Measurements from ENCODE around the gene PIKFYVE.
"Not testable (repeated sequence)": the region's sequence is repeated elsewhere in the genome, so short reads cannot be mapped to it uniquely, and the experiment has no call there.

The PIKFYVE gene

DNA sequence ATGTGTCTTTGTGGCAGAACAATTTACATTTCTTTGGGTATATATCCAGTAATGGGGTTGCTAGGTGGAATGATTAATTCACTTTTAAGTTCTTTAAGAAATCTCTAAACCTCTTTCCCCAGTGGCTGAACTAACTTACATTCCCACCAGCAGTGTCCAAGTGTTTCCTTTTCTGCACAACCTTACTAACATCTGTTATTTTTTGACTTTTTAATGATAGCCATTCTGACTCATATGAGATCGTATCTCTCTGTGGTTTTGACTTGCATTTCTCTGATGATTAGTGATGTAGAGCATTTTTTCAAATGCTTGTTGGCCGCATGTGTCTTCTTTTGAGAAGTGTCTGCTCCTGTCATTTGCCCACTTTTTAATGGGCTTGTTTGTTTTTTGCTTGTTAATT lies 97.4 kb downstream of the PIKFYVE start:
- no peak for DNase-seq (ENCODE audit: low spot score)

GRCh38 chr2:208366215-208367127 lies 100.4 kb downstream of the PIKFYVE start:
- DNase-seq (ENCODE audit: low spot score) = no peak

DNA sequence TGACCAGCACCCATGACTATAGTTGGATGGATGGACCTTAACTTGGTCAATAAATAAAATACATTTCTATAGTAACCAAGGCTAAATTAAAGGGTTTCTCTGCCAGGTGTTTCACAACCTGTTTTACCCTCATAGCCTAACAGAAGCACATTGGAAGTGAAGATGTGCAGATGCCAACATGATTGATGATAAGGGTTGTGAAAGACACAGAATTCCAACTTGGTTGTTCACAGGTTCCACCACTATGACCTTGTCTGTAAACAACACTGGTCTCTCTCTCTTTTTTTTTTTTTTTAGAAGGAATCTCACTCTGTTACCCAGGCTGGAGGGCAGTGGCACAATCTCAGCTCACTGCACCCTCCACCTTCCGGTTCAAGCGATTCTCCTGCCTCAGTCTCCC lies 103.0 kb downstream of the PIKFYVE start:
- DNase-seq (ENCODE audit: low spot score) = no peak

GRCh38 chr2:208370881-208371633 lies 105.0 kb downstream of the PIKFYVE start:
- DNase-seq (ENCODE audit: low spot score) = peak; percentile 24

DNA sequence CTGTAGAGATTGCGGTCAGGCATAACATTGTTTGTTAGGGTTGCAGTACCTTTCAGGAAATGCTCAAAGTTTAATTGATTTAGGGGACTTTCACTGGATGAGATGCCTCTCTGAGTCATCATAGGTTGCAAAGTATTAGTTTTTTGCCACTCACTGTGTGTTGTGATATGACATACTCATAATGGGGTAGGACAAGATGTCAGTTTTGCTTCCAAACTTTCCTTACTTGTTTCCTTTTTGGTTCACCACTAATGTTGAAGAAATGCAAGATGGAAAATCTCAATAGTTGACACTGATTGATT lies 105.5 kb downstream of the PIKFYVE start:
- no peak for DNase-seq (ENCODE audit: low spot score)

- DNase-seq (ENCODE audit: low spot score) = peak; percentile 48
These were observed 107.5 kb downstream of the PIKFYVE start for GRCh38 chr2:208373460-208374089.

GRCh38 chr2:208375491-208376068 lies 109.5 kb downstream of the PIKFYVE start:
- DNase-seq (ENCODE audit: low spot score) = no peak

DNA sequence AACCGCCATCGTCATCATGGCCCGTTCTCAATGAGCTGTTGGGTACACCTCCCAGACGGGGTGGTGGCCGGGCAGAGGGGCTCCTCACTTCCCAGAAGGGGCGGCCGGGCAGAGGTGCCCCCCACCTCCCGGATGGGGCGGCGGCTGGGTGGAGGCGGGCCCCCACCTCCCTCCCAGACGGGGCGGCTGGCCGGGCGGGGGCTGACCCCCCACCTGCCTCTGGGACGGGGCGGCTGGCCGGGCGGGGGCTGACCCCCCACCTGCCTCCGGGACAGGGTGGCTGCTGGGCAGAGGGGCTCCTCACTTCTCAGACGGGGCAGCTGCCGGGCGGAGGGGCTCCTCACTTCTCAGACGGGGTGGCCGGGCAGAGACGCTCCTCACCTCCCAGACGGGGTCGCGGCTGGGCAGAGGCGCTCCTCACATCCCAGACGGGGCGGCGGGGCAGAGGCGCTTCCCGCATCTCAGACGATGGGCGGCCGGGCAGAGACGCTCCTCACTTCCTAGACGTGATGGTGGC lies 111.3 kb downstream of the PIKFYVE start:
- not testable (repeated sequence) for DNase-seq (ENCODE audit: low spot score)

DNA sequence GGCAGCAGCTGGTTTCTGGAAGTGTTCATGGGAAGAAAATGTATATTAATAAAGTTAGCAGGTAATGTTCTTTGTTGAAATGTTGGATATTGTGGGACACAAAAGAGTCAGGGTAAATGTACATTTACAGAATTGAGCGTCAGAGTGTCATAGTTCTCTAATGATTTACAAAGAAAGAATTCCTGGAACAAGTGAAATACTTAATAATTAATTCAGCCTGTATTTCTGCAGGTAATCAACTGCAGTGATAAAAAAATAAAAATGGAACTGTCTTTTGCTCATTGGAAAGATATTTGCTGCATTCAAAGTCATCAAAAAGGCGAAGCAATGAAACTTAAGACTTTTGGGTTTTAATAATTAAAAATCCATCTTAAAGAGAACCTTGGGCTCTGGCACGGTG lies 113.1 kb downstream of the PIKFYVE start:
- no peak for DNase-seq (ENCODE audit: low spot score)

- DNase-seq (ENCODE audit: low spot score) = no peak
These were observed 118.6 kb downstream of the PIKFYVE start for GRCh38 chr2:208384637-208385036.

- no peak for DNase-seq (ENCODE audit: low spot score)
These were observed 120.5 kb downstream of the PIKFYVE start for GRCh38 chr2:208386541-208386940.

DNA sequence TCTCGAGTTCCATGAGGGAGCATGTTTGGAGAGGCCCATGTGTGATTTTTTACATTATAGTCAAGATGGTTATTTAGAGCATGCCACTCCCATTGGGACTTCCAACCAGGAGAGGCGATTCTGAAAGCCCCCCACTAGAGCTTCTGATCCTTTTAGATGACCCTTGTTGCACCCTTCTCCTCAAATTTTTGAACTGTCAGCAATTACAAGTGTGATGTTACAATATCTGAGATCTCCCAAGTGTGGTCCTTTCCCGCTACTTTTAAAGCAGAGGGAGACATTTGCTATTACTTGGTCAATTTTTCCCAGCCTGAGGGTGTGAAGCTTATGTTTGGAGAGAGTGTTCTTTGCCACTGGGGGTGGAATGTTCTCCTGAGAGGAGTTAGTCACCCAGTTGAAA lies 123.9 kb downstream of the PIKFYVE start:
- no peak for DNase-seq (ENCODE audit: low spot score)

DNA sequence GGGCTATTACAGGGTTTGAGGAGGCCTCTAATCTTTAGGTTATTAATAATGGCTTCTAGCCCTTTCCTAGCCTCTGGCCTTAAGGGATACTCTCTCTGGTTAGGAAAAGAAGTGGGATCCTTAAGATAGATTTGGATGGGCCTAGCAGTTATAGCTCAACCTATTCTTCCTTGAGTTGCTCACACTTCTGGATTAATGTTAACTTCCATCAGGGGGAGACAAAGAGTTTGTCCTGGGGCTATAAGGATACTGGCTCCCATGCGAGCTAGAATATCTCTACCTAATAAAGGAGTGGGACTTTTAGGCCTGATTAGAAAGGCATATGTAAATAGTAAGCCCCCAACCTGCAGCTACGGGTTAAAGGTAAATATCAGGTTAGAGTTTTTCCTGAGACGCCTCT lies 126.2 kb downstream of the PIKFYVE start:
- no peak for DNase-seq (ENCODE audit: low spot score)

GRCh38 chr2:208396796-208397195 lies 130.7 kb downstream of the PIKFYVE start:
- not testable (repeated sequence) for DNase-seq (ENCODE audit: low spot score)

GRCh38 chr2:208399201-208399600 lies 133.1 kb downstream of the PIKFYVE start:
- no peak for DNase-seq (ENCODE audit: low spot score)

DNA sequence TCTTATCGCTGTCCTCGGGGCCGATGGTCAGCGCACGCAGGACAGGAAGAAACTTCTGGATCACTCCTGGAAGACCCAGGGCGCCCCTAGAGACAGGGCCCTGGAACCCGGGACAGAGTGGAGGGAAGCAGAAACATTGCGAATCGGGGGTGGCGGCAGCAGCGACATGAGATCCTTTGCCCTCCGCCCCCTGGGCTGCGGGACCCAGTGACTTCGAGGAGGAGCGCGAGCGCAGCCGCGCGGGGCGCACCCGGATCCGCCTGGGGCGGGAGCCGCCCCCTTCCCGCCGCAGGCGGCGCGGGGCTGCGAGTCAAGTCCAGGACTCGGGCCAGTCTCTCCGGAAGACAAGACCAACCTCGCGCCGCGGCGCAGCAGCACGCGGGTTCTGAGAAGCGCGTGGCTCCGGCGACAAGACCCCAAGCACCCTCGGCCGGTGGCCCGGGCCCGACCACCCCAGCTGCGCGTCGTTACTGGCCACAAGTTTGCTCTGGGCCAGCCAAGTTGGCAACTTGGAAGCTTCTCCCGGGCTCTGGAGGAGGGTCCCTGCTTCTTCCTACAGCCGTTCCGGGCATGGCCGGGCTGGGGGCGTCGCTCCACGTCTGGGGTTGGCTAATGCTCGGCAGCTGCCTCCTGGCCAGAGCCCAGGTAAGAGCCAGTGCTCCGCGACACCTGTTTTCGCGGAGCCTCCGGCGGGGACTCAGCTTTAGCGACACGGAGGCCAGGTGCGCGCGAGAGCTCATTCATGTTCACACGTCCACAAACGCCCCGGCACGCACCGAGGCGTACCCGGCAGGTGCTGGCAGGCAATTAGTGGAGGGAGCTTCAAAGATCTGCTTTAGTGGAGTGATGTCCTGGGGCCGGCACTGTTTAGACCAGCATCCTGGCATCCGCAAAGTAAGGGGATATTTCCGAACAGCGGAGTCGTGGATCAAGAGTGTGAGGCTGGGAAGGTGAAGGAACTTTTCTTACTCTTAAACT lies 140.7 kb downstream of the PIKFYVE start, which contains the start of gene PTH2R:
Gene PTH2R (plus strand): TSS at position 319 of the 978 bp plus-strand sequence. CDS start 252 bp downstream, at position 571.
- DNase-seq (ENCODE audit: low spot score) = no peak

DNA sequence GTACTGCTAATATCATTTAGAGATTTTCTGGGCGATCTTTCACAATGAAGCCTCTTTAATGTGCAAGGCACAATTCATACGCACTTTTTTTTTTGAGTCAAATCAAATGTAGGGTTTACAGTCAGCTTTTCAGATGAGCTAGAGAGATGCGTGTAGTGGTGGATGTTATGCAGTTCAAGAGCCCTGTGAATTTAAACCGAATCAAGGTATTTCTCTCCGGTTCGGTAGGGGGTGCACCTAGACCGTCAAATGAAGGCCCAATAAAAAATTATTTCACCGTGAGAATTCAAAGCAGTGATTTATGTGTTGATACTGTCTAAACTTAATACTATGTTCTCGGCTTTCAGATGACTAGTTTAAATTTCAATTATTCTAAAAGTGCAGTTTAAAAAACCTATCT lies 141.6 kb downstream of the PIKFYVE start:
- no peak for DNase-seq (ENCODE audit: low spot score)

All from hematopoietic multipotent progenitor cell treated with erythropoietin and hydrocortisone succinate and interleukin-3 and kit ligand, for 17 days (in vitro differentiated cells).